ENCODE results near the gene ALDH2.

Gene ALDH2

DNA sequence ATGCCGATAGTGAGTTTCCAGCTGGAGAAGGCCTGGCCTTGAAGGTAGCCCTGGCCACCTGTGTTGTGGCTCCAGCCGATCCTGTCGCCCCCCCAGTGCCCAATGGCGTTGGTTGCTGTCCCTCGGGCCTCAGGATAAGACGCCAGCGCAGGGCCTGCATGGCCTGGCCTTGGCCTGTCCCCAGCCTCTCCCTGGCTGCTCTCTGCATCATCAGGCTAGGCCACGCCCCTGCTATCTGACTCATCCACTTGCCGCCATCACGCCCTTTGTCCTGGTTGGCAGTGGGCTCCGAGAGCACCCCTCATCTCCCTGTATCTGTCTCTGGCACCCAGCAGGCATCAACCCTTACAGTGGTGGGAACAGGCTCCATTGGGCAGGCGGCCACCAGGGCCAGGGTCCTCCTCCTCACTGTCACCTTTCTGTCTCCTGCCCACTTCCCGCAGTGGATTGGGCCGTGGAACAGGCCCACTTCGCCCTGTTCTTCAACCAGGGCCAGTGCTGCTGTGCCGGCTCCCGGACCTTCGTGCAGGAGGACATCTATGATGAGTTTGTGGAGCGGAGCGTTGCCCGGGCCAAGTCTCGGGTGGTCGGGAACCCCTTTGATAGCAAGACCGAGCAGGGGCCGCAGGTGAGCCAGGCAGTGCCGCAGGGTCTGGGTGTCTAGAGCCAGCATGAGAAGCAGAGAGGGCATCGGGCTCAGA is 25.6 kb downstream of the ALDH2 start:
- Histone ChIP-seq H3K36me3 (peaks cover 89 to 100% (median 96%) of the 10 kb centered on the region in 3 donors), H3K27ac (no peak overlapping the region), H3K9me3 (no peaks in the 10 kb centered on the region), H3K4me1 (no peaks in the 10 kb centered on the region), H3K27me3 (no peaks in the 10 kb centered on the region), H3K4me3 (no peak overlapping the region)
- intact Hi-C loops (cut with DNase I; ENCODE audit: low total_unique reads): no loop called here
- peak; percentile 73 for DNase-seq
- TF ChIP-seq CTCF (IDR thresholded peaks at IDR 0.05): no peak

- no peak for DNase-seq
- Histone ChIP-seq H3K36me3 (peaks cover 89 to 100% (median 96%) of the 10 kb centered on the region in 3 donors), H3K27ac (no peak overlapping the region), H3K27me3 (no peaks in the 10 kb centered on the region), H3K9me3 (no peaks in the 10 kb centered on the region), H3K4me1 (no peaks in the 10 kb centered on the region), H3K4me3 (no peak overlapping the region)
- intact Hi-C loops (cut with DNase I; ENCODE audit: low total_unique reads): no loop called here
- TF ChIP-seq CTCF (IDR thresholded peaks at IDR 0.05): no peak
Measured at GRCh38 chr12:111792856-111793235, 26.1 kb downstream of the ALDH2 start.

DNA sequence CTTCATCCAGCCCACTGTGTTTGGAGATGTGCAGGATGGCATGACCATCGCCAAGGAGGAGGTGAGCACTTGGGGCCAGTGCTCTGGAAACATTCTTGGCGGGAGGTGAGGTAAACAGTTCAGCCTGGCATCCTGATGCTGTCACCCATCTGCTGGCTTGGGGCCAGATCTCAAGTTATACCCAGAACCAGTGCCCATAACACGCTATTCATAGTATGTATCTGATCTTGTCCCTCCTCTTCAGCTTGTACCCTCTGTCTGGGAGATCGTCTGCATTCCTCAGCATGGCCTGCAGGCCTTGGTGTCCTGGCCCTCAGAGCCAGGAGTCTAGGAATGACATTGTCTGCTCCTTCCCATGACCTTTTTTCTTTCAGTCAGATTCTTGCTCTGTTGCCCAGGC is 31.4 kb downstream of the ALDH2 start:
- no peak overlapping the region for H3K4me3 ChIP-seq
- H3K27me3 ChIP-seq: no peaks in the 10 kb centered on the region
- H3K4me1 ChIP-seq: no peaks in the 10 kb centered on the region
- intact Hi-C loops (cut with DNase I; ENCODE audit: low total_unique reads): no loop called here
- no peaks in the 10 kb centered on the region for H3K9me3 ChIP-seq
- no peak for DNase-seq
- H3K36me3 ChIP-seq: peaks cover 88 to 97% (median 96%) of the 10 kb centered on the region in 3 donors
- no peak for TF ChIP-seq CTCF (IDR thresholded peaks at IDR 0.05)
- H3K27ac ChIP-seq: no peak overlapping the region

GRCh38 chr12:111799758-111800157 is 33.0 kb downstream of the ALDH2 start:
- no peak overlapping the region for H3K4me3 ChIP-seq
- no peaks in the 10 kb centered on the region for H3K9me3 ChIP-seq
- H3K4me1 ChIP-seq: no peaks in the 10 kb centered on the region
- no peak for TF ChIP-seq CTCF (IDR thresholded peaks at IDR 0.05)
- intact Hi-C loops (cut with DNase I; ENCODE audit: low total_unique reads): no loop called here
- H3K27ac ChIP-seq: no peak overlapping the region
- no peaks in the 10 kb centered on the region for H3K27me3 ChIP-seq
- H3K36me3 ChIP-seq: peaks cover 90 to 97% (median 96%) of the 10 kb centered on the region in 3 donors
- no peak for DNase-seq

- Histone ChIP-seq H3K9me3 (no peaks in the 10 kb centered on the region), H3K36me3 (peaks cover 83 to 97% (median 92%) of the 10 kb centered on the region in 3 donors), H3K4me1 (no peaks in the 10 kb centered on the region), H3K27me3 (no peaks in the 10 kb centered on the region), H3K4me3 (no peak overlapping the region), H3K27ac (no peak overlapping the region)
- DNase-seq: no peak
- no peak for TF ChIP-seq CTCF (IDR thresholded peaks at IDR 0.05)
- intact Hi-C loops (cut with DNase I; ENCODE audit: low total_unique reads): no loop called here
Measured at GRCh38 chr12:111803038-111803626, 36.4 kb downstream of the ALDH2 start.

Data from tibial artery (tissue), 4 donors.